OCI-LY1 (cell line): ENCODE data around the gene GOSR1.

ENCODE experiments used
- H2AFZ ChIP-seq: fragments of 200-600 bp; sonication (generic), shearing (Covaris generic); 2 replicates; pipeline ENCODE4 v1.6.0; 2014; ENCODE audit warnings: antibody characterized with exemption, mild to moderate bottlenecking, low read length
- H3F3A ChIP-seq: fragments of 200-600 bp; sonication (generic), shearing (Covaris generic); 2 replicates; pipeline ENCODE4 v1.6.0; 2014; ENCODE audit warnings: mild to moderate bottlenecking, antibody characterized with exemption, low read length, moderate library complexity; ENCODE audit not compliant: insufficient read depth
- H3K27ac ChIP-seq: fragments of 200-600 bp; sonication (generic); 2 replicates; pipeline ENCODE4 v1.5.1; 2014; ENCODE audit warnings: low read length, mixed run types, mild to moderate bottlenecking, low read depth; ENCODE audit not compliant: poor library complexity, severe bottlenecking
- H3K27me3 ChIP-seq: fragments of 200-600 bp; sonication (generic); 2 replicates; pipeline ENCODE4 v1.6.0; 2014; ENCODE audit warnings: antibody characterized with exemption, mild to moderate bottlenecking, low read length, moderate library complexity; ENCODE audit not compliant: insufficient read depth
- H3K36me3 ChIP-seq: fragments of 200-600 bp; sonication (generic); 2 replicates; pipeline ENCODE4 v1.6.1; 2014; ENCODE audit warnings: mild to moderate bottlenecking, antibody characterized with exemption, low read length, moderate library complexity, mixed read lengths; ENCODE audit not compliant: insufficient read depth
- H3K4me1 ChIP-seq: fragments of 200-600 bp; sonication (generic); 2 replicates; pipeline ENCODE4 v1.5.1; 2014; ENCODE audit warnings: mild to moderate bottlenecking, low read length, moderate library complexity; ENCODE audit not compliant: insufficient read depth, severe bottlenecking
- H3K4me2 ChIP-seq: fragments of 200-600 bp; sonication (generic), shearing (Covaris generic); 2 replicates; pipeline ENCODE4 v1.6.1; 2014; ENCODE audit warnings: low read length
- H3K4me3 ChIP-seq: fragments of 200-600 bp; sonication (generic); 2 replicates; pipeline ENCODE4 v1.5.1; 2014; ENCODE audit warnings: low read length, low read depth, mild to moderate bottlenecking, mixed read lengths; ENCODE audit not compliant: poor library complexity, severe bottlenecking
- H3K79me2 ChIP-seq: fragments of 200-600 bp; shearing (Covaris generic); 2 replicates; pipeline ENCODE4 v1.6.1; 2016; ENCODE audit warnings: mixed run types, low read length, mixed read lengths; ENCODE audit not compliant: insufficient read depth
- H3K9ac ChIP-seq: fragments of 200-600 bp; sonication (generic), shearing (Covaris generic); 2 replicates; pipeline ENCODE4 v1.6.1; 2014; ENCODE audit warnings: mild to moderate bottlenecking, low read length, mixed read lengths
- H3K9me2 ChIP-seq: fragments of 200-600 bp; sonication (generic), shearing (Covaris generic); 2 replicates; pipeline ENCODE4 v1.6.1; 2014; ENCODE audit warnings: low read depth, mild to moderate bottlenecking, low read length, mixed read lengths
- H3K9me3 ChIP-seq: fragments of 200-600 bp; shearing (Covaris generic); 2 replicates; pipeline ENCODE4 v1.6.1; 2014; ENCODE audit warnings: low read length, mixed read lengths
- H4K20me1 ChIP-seq: fragments of 200-600 bp; sonication (generic), shearing (Covaris generic); 2 replicates; pipeline ENCODE4 v1.6.0; 2016; ENCODE audit warnings: mild to moderate bottlenecking, low read length; ENCODE audit not compliant: insufficient read depth
- CTCF ChIP-seq: fragments of 200-600 bp; sonication (generic), shearing (Covaris generic); IDR thresholded peaks from 2 replicates; pipeline ENCODE4 v1.5.1; 2017; ENCODE audit warnings: mild to moderate bottlenecking, antibody characterized with exemption, low read length, moderate library complexity, mixed read lengths
- EZH2 ChIP-seq: fragments of 200-600 bp; sonication (generic), shearing (Covaris generic); IDR thresholded peaks from 2 replicates; pipeline ENCODE4 v1.8.0; 2017; ENCODE audit warnings: borderline replicate concordance, mixed run types, mild to moderate bottlenecking, antibody characterized with exemption, low read length, moderate library complexity, mixed read lengths

GOSR1 gene

GRCh38 chr17:30476726-30477082 is 504 bp upstream of the GOSR1 start:
- peak overlapping the region; percentile 98 for H3K9ac ChIP-seq
- no peaks in the 10 kb centered on the region for H3F3A ChIP-seq
- H3K4me1 ChIP-seq = peaks cover 24% of the 10 kb centered on the region
- H2AFZ ChIP-seq = peak overlapping the region; percentile 100
- H3K9me2 ChIP-seq = no peaks in the 10 kb centered on the region
- no peaks in the 10 kb centered on the region for H3K9me3 ChIP-seq
- TF ChIP-seq CTCF (no peak), EZH2 (no peak)
- peaks cover 17% of the 10 kb centered on the region for H3K79me2 ChIP-seq
- H3K4me2 ChIP-seq = peak overlapping the region; percentile 86
- no peaks in the 10 kb centered on the region for H4K20me1 ChIP-seq
- H3K27ac ChIP-seq = no peak overlapping the region
- H3K36me3 ChIP-seq = peaks cover 29% of the 10 kb centered on the region; the same call in 1 of the 2 replicates
- H3K27me3 ChIP-seq = no peaks in the 10 kb centered on the region
- peak overlapping the region; percentile 96 for H3K4me3 ChIP-seq

GRCh38 chr17:30477774-30478115 is 537 bp downstream of the GOSR1 start:
- Histone ChIP-seq H3K27ac (peak overlapping the region; percentile 54), H3K9me3 (no peaks in the 10 kb centered on the region), H3K4me3 (peak overlapping the region; percentile 96), H3K9me2 (no peaks in the 10 kb centered on the region), H3K4me2 (peak overlapping the region; percentile 86), H3K4me1 (peaks cover 24% of the 10 kb centered on the region), H2AFZ (no peak overlapping the region), H3K36me3 (peaks cover 36% of the 10 kb centered on the region; the same call in 1 of the 2 replicates), H4K20me1 (no peaks in the 10 kb centered on the region), H3K27me3 (no peaks in the 10 kb centered on the region), H3F3A (no peaks in the 10 kb centered on the region), H3K9ac (peak overlapping the region; percentile 98), H3K79me2 (peaks cover 17% of the 10 kb centered on the region)
- TF ChIP-seq CTCF = no peak

- Histone ChIP-seq H3K9me3 (no peaks in the 10 kb centered on the region), H3K36me3 (peaks cover 83% of the 10 kb centered on the region), H3K4me1 (peaks cover 15% of the 10 kb centered on the region), H4K20me1 (no peaks in the 10 kb centered on the region), H3K27me3 (no peaks in the 10 kb centered on the region), H3K79me2 (peaks cover 15% of the 10 kb centered on the region), H3K27ac (no peak overlapping the region), H3K4me2 (no peak overlapping the region), H2AFZ (no peak overlapping the region), H3K4me3 (no peak overlapping the region), H3F3A (no peaks in the 10 kb centered on the region), H3K9ac (no peak overlapping the region), H3K9me2 (no peaks in the 10 kb centered on the region)
- TF ChIP-seq EZH2 = no peak
- no peak for TF ChIP-seq CTCF
Measured at GRCh38 chr17:30482555-30482954, 5.3 kb downstream of the GOSR1 start.
